GM12878 (cell line): Measurements from ENCODE around the gene ADORA2B. TPM values are rescaled to one million over a fixed set of nuclear protein-coding genes. Genes with fewer than 3 reads are reported as not detected.

Experiments
- CTCF ChIP-seq, 3 experiments: IDR thresholded peaks in 2 of 3; conservative IDR thresholded peaks in 1 of 3; 2 replicates each; pipeline ENCODE4 v1.5.1; 2011; ENCODE audit warnings: low read depth in 3 of 3, low read length in 3 of 3, mild to moderate bottlenecking in 3 of 3, control low read depth in 2 of 3, moderate library complexity in 2 of 3, inconsistent platforms in 1 of 3, mixed read lengths in 1 of 3; ENCODE audit not compliant: control insufficient read depth in 2 of 3, insufficient read depth in 1 of 3; ENCODE audit errors: extremely low read depth in 1 of 3
- IRF4 ChIP-seq: IDR thresholded peaks from 2 replicates; pipeline ENCODE4 v1.6.1; 2011; ENCODE audit warnings: low read depth, low read length
- KAT2A ChIP-seq: conservative IDR thresholded peaks from 2 replicates; pipeline ENCODE4 v1.6.1; 2011; ENCODE audit warnings: low read depth, low read length; ENCODE audit not compliant: control insufficient read depth
- STAT1 ChIP-seq: fragments of 450-650 bp; conservative IDR thresholded peaks from 2 replicates; pipeline ENCODE4 v1.6.1; 2014; ENCODE audit warnings: antibody characterized with exemption, mild to moderate bottlenecking
- TBL1XR1 ChIP-seq: IDR thresholded peaks from 2 replicates; pipeline ENCODE4 v1.6.1; 2012; ENCODE audit warnings: low read depth, low read length, improper control_type of control experiment
- ZNF207 ChIP-seq: fragments of 450-650 bp; IDR thresholded peaks from 2 replicates; pipeline ENCODE4 v1.6.1; 2014; ENCODE audit warnings: antibody characterized with exemption, mild to moderate bottlenecking, borderline replicate concordance
- polyA plus RNA-seq, 11 experiments: library from polyadenylated mRNA; depleted of rRNA in 4 of 11; unstranded in 6 of 11; stranded (reverse) in 5 of 11; fragments of >200 nt; fragmentation: Nextera tagmentation in 4 of 11; fragmentation: Illumina TruSeq in 1 of 11; extraction: Ambion mirVana in 4 of 11; extraction: Trizol in 1 of 11; gene quantifications; 1 replicate in 1 of 11; 2 replicates in 10 of 11; pipeline versions ENCODE4 v1.2.1 to v1.2.3, GENCODE V29; 2011 to 2016; ENCODE audit warnings: inconsistent platforms in 2 of 11, missing spikeins in 2 of 11, low read depth in 1 of 11
- total RNA-seq, 4 experiments: library from RNA; depleted of rRNA in 3 of 4; stranded (reverse); fragments of >200 nt in 3 of 4; fragmentation: Illumina TruSeq in 1 of 4; extraction: Trizol in 1 of 4; gene quantifications; 2 replicates each; pipeline versions ENCODE4 v1.2.1 to v1.2.3, GENCODE V29; 2013 to 2021
- TF ChIP-seq, protein P1 (sequence below): fragments of 450-650 bp; IDR thresholded peaks from 2 replicates; pipeline ENCODE4 v1.6.1; 2017; ENCODE audit warnings: borderline replicate concordance

ADORA2B gene
- total and polyA plus RNA-seq, 10 of the 15 experiments (the other 5 are each of a cell fraction or from before 2014, with no cell fraction given), result 0.05 to 0.42 (median 0.17) TPM

DNA sequence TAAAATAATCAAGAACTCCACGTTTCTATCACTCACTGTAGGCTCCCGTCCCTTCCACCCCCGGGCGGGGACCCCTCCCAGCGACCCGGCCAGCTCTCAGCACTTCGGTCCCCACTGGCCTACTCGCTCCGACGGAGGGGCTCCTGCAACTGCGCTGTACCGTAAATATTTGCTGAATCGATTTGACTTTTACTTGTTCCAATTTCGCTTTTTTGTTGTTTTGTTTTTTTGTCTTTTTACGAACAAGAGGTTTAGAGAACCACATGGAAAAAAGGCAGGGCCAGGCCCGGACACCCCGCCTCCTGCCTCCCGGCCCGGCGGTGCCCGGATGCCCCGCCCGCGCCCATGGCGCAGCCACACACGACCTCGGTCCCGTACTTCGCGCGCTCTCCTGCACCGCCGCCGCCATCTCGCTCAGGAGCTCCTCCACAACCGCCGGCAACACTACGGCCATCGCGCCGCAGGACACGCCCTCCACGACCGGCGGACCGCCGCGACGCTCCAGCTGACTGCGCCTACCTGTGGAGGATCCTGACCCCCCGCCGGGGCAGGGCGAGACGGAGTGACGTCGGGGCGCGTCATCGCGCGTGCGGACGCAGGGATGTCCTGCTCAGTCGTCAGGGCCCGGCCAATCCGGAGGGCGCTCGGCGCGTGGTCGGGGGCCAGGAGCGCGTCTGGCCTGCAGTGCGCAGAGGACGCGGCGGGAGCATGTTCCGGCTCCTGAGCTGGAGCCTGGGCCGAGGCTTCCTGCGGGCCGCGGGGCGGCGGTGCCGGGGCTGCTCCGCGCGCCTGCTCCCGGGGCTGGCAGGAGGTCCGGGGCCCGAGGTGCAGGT is 54.4 kb downstream of the ADORA2B start, which contains the start of the genes TTC19 and ZSWIM7 (continued):
- TF ChIP-seq IRF4 (no peak), STAT1 (no peak), CTCF (IDR thresholded peaks at IDR 0.05 in 2 of 3, conservative IDR thresholded peaks at IDR 0.05 in 1 of 3; ENCODE audit: control insufficient read depth in 2 of 3, extremely low read depth in 1 of 3, insufficient read depth in 1 of 3, low read depth in 3 of 3, low read length in 3 of 3) (peak in 2 of 3 experiments; percentile 9 to 11; a peak in 1 of 6 replicates), ZNF207 (peak; percentile 40; the same call in 1 of the 2 replicates), TBL1XR1 (0 out of 2 replicates have a peak, but pooled peaks have one; percentile 32), KAT2A (no peak)
- TF ChIP-seq, protein P1, sequence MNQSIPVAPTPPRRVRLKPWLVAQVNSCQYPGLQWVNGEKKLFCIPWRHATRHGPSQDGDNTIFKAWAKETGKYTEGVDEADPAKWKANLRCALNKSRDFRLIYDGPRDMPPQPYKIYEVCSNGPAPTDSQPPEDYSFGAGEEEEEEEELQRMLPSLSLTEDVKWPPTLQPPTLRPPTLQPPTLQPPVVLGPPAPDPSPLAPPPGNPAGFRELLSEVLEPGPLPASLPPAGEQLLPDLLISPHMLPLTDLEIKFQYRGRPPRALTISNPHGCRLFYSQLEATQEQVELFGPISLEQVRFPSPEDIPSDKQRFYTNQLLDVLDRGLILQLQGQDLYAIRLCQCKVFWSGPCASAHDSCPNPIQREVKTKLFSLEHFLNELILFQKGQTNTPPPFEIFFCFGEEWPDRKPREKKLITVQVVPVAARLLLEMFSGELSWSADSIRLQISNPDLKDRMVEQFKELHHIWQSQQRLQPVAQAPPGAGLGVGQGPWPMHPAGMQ, result no peak
